HG02678 (cell line): Measurements from ENCODE around the gene MRPL54.
"Not testable (repeated sequence)": the region's sequence is repeated elsewhere in the genome, so short reads cannot be mapped to it uniquely, and the experiment has no call there.

Experiments used
- ATAC-seq: cut with Tn5 transposase; IDR thresholded peaks from one replicate; pipeline ENCODE4 v1.9.1; 2021; ENCODE audit warnings: mild to moderate bottlenecking, moderate library complexity; ENCODE audit not compliant: unreplicated experiment

The MRPL54 gene

GRCh38 chr19:3738477-3739220 is 23.8 kb upstream of the MRPL54 start:
- no peak for ATAC-seq

GRCh38 chr19:3740431-3740830 is 22.1 kb upstream of the MRPL54 start:
- no peak for ATAC-seq

GRCh38 chr19:3743486-3743885 is 19.0 kb upstream of the MRPL54 start:
- no peak for ATAC-seq

GRCh38 chr19:3745363-3746045 is 17.0 kb upstream of the MRPL54 start:
- no peak for ATAC-seq

GRCh38 chr19:3746371-3747056 is 16.0 kb upstream of the MRPL54 start:
- no peak for ATAC-seq

- ATAC-seq: no peak
These were observed 13.5 kb upstream of the MRPL54 start for GRCh38 chr19:3748965-3749364.

GRCh38 chr19:3750211-3750610 is 12.3 kb upstream of the MRPL54 start:
- ATAC-seq: no peak

- ATAC-seq: no peak
These were observed 11.2 kb upstream of the MRPL54 start for GRCh38 chr19:3751236-3751635.

GRCh38 chr19:3752492-3752891 is 10.0 kb upstream of the MRPL54 start:
- ATAC-seq: no peak

GRCh38 chr19:3753631-3754410 is 8.7 kb upstream of the MRPL54 start:
- no peak for ATAC-seq

GRCh38 chr19:3757705-3758104 is 4.8 kb upstream of the MRPL54 start:
- not testable (repeated sequence) for ATAC-seq

- ATAC-seq: not testable (repeated sequence)
These were observed 4.2 kb upstream of the MRPL54 start for GRCh38 chr19:3758297-3758696.

GRCh38 chr19:3759482-3760254 is 2.8 kb upstream of the MRPL54 start:
- no peak for ATAC-seq

- no peak for ATAC-seq
These were observed 1.6 kb upstream of the MRPL54 start for GRCh38 chr19:3760871-3761361.

GRCh38 chr19:3761382-3762129 is 926 bp upstream of the MRPL54 start, which contains the start of gene APBA3:
Gene APBA3 (minus strand): TSS chr19:3761692. CDS start chr19:3760264, 1,428 bp downstream.
- ATAC-seq: peak; percentile 52

- no peak for ATAC-seq
These were observed 380 bp upstream of the MRPL54 start for GRCh38 chr19:3762130-3762473.

- no peak for ATAC-seq
These were observed 2.6 kb downstream of the MRPL54 start for GRCh38 chr19:3765121-3765520.

GRCh38 chr19:3765757-3766156 is 3.3 kb downstream of the MRPL54 start:
- ATAC-seq: not testable (repeated sequence)

GRCh38 chr19:3766520-3766919 is 4.0 kb downstream of the MRPL54 start:
- no peak for ATAC-seq
